Sigmoid colon (tissue), 7 donors: Measurements from ENCODE around the gene ACOXL. TPM values are rescaled to one million over a fixed set of nuclear protein-coding genes. Genes with fewer than 3 reads are reported as not detected.

ENCODE experiments used
- DNase-seq: peaks from one replicate; pipeline ENCODE4 v3.0.0-alpha.2; 2019
- H3K27ac ChIP-seq, 4 donors: fragments of 200-600 bp; sonication (generic); one replicate each; pipeline ENCODE4 v1.5.1; 2016 to 2019; ENCODE audit warnings: mild to moderate bottlenecking in 1 of 4
- H3K27me3 ChIP-seq, 3 donors: fragments of 200-600 bp; sonication (generic); one replicate each; pipeline ENCODE4 v1.5.1; 2019; ENCODE audit warnings: mild to moderate bottlenecking in 1 of 3
- H3K36me3 ChIP-seq, 4 donors: fragments of 200-600 bp; sonication (generic); one replicate each; pipeline ENCODE4 v1.5.1; 2016 to 2019
- H3K4me1 ChIP-seq, 4 donors: fragments of 200-600 bp; sonication (generic); one replicate each; pipeline ENCODE4 v1.5.1; 2017 to 2019
- H3K4me3 ChIP-seq, 4 donors: fragments of 200-600 bp; sonication (generic); one replicate each; pipeline ENCODE4 v1.5.1; 2017 to 2019; ENCODE audit warnings: mild to moderate bottlenecking in 2 of 4, moderate library complexity in 1 of 4
- H3K9me3 ChIP-seq, 4 donors: fragments of 200-600 bp in 3 of 4; sonication (generic) in 3 of 4; one replicate each; pipeline versions ENCODE4 v1.5.1 to v1.6.1; 2013 to 2019
- EP300 ChIP-seq, 4 donors: sonication (generic); formaldehyde crosslinking; IDR thresholded peaks; one replicate each; pipeline ENCODE4 v1.6.1; 2017; ENCODE audit warnings: antibody characterized with exemption in 4 of 4
- POLR2A ChIP-seq, 2 donors: fragments of 450-650 bp; IDR thresholded peaks; one replicate each; pipeline ENCODE4 v1.6.1; 2016; ENCODE audit warnings: antibody characterized with exemption in 2 of 2, mild to moderate bottlenecking in 2 of 2, moderate library complexity in 2 of 2
- POLR2AphosphoS5 ChIP-seq, 4 donors: sonication (generic); formaldehyde crosslinking; IDR thresholded peaks; one replicate each; pipeline ENCODE4 v1.6.1; 2017; ENCODE audit warnings: antibody characterized with exemption in 4 of 4
- WGBS, 2 donors: extraction: QIAGEN DNeasy Blood & Tissue Kit; methylation state at CpG; one replicate each; pipeline ENCODE4 v1.1.7; 2013; 5-methylcytosine and 5-hydroxymethylcytosine counted together
- intact Hi-C: fragments of 100-400 bp; cut with DNase I; formaldehyde crosslinking; loops from one replicate; pipeline ENCODE4 v1.15.1; 2023
- polyA plus RNA-seq, 3 donors: library from polyadenylated mRNA; stranded (reverse); fragments of 200-250 nt; gene quantifications; one replicate each; pipeline ENCODE4 v1.2.3, GENCODE V29; 2013
- total RNA-seq, 4 donors: library from RNA; depleted of rRNA; stranded (reverse); fragments of >200 nt; gene quantifications; one replicate each; pipeline ENCODE4 v1.1.0, GENCODE V29; 2016
- TF ChIP-seq, protein P1 (sequence below), 4 experiments: fragments of 450-650 bp in 3 of 4; fragments of 200-600 bp in 1 of 4; IDR thresholded peaks; one replicate each; pipeline ENCODE4 v1.5.1; 2016 to 2019; ENCODE audit warnings: antibody characterized with exemption in 4 of 4, mild to moderate bottlenecking in 3 of 4, moderate library complexity in 2 of 4
- donor health status: healthy with polysubstance abuse.
- donor health status: Bipolar disorder and iron deficiency.
- donor health status: healthy.

Gene ACOXL
- total and polyA plus RNA-seq, 7 donors = 0.45 TPM; not detected in 6

DNA sequence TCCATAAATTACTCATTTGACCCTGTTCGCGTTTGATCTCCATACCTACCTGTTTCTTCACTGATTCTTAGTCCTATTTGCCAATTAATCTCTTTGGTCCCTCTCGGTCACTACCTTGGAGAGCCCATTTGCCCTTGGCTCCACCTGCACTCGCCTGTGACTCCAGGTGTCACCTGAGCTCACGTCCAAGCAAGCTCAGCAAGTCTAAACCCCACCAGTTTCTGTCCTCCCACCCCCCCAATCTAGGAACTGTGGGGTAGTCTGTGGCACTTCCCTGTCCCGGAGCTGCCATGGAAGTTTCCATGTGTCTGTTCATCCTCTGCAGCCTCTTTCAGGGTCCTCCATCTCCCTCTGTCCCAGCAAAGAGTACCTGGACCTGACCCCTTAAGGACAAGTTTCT lies 320.2 kb downstream of the ACOXL start:
- H3K9me3 ChIP-seq = no peaks in the 10 kb centered on the region
- 91 to 93% methylated on average over 6 of the region's 6 CpGs for WGBS, 2 donors
- intact Hi-C loops = no loop called here

DNA sequence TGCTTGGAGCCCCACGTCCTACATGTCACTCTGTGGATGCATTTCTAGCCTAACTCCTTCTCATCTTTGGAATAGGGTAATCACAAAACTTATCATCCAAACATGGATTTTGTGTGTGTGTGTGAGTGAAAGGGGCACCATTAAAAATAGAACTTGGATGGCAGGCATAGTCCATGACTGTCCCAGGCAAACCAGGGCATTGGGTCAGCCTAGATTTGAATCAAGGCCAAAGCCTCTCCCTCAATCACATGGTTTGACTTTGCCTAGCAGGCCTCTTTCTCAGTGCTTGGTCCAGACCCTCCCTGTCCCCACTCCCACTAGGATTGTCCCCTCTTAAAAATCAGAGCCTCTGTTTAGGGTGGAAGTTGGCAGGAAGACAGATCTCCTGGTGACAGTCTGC lies 320.9 kb downstream of the ACOXL start:
- 94 to 95% methylated on average over 1 of the region's 1 CpG for WGBS, 2 donors
- H3K4me3 ChIP-seq = no peak overlapping the region
- H3K4me1 ChIP-seq = no peaks in the 10 kb centered on the region
- no peaks in the 10 kb centered on the region for H3K27me3 ChIP-seq
- no peak overlapping the region for H3K27ac ChIP-seq
- intact Hi-C loops = no loop called here
- no peaks in the 10 kb centered on the region for H3K36me3 ChIP-seq
- TF ChIP-seq, protein P1, sequence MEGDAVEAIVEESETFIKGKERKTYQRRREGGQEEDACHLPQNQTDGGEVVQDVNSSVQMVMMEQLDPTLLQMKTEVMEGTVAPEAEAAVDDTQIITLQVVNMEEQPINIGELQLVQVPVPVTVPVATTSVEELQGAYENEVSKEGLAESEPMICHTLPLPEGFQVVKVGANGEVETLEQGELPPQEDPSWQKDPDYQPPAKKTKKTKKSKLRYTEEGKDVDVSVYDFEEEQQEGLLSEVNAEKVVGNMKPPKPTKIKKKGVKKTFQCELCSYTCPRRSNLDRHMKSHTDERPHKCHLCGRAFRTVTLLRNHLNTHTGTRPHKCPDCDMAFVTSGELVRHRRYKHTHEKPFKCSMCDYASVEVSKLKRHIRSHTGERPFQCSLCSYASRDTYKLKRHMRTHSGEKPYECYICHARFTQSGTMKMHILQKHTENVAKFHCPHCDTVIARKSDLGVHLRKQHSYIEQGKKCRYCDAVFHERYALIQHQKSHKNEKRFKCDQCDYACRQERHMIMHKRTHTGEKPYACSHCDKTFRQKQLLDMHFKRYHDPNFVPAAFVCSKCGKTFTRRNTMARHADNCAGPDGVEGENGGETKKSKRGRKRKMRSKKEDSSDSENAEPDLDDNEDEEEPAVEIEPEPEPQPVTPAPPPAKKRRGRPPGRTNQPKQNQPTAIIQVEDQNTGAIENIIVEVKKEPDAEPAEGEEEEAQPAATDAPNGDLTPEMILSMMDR (IDR thresholded peaks at IDR 0.05) = no peak
- no peaks in the 10 kb centered on the region for H3K9me3 ChIP-seq
- DNase-seq = no peak

More for the DNA sequence above, 320.2 kb downstream of the ACOXL start:
- Histone ChIP-seq H3K36me3 (no peaks in the 10 kb centered on the region), H3K27ac (no peak overlapping the region), H3K4me3 (no peak overlapping the region), H3K4me1 (no peaks in the 10 kb centered on the region), H3K27me3 (no peaks in the 10 kb centered on the region)
- TF ChIP-seq EP300 (IDR thresholded peaks at IDR 0.05) (no peak), POLR2AphosphoS5 (IDR thresholded peaks at IDR 0.05) (no peak), POLR2A (IDR thresholded peaks at IDR 0.05) (no peak)
- TF ChIP-seq, protein P1 (IDR thresholded peaks at IDR 0.05) = no peak
- DNase-seq = no peak

DNA sequence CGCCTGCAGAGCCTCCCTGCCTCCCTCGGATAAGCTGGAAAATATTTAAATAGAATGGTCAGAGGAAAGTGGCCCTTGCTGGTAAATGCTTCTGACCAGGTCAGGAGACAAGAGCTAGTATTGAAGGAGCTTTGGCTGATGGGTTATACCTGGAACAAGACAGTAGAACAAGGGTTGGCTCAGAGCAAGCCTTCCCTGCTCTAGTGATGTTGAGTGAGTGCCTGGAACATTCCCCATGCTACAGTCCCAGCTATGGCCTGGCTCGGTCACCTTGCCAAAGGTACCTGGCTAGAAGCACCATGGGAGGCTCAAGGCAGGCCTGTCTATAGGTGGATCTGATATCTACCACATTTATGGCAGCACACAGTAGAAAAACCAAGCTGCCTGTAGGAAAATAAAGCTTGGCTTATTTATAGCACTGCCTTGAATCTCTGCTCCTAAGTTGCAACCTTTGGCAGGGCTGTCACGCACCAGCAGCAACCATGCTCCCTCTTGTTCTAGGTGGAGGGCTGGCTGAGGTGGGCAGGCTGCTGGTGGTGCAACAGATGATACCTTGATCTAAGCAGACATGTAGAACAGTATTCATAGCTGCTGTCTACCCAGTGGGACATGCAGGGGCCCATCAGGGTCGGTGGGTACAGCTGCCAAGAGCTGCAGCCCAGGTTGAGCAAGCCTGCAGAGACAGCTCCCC lies 321.6 kb downstream of the ACOXL start:
- Histone ChIP-seq H3K9me3 (no peaks in the 10 kb centered on the region), H3K27ac (no peak overlapping the region), H3K4me3 (no peak overlapping the region), H3K27me3 (no peaks in the 10 kb centered on the region), H3K36me3 (no peaks in the 10 kb centered on the region), H3K4me1 (no peaks in the 10 kb centered on the region)
- 91 to 96% methylated on average over 5 of the region's 5 CpGs for WGBS, 2 donors
- intact Hi-C loops = no loop called here
- DNase-seq = no peak
- TF ChIP-seq, protein P1 (IDR thresholded peaks at IDR 0.05) = no peak
- no peak for TF ChIP-seq POLR2A (IDR thresholded peaks at IDR 0.05)
- TF ChIP-seq POLR2AphosphoS5 (IDR thresholded peaks at IDR 0.05) = no peak
- no peak for TF ChIP-seq EP300 (IDR thresholded peaks at IDR 0.05)

DNA sequence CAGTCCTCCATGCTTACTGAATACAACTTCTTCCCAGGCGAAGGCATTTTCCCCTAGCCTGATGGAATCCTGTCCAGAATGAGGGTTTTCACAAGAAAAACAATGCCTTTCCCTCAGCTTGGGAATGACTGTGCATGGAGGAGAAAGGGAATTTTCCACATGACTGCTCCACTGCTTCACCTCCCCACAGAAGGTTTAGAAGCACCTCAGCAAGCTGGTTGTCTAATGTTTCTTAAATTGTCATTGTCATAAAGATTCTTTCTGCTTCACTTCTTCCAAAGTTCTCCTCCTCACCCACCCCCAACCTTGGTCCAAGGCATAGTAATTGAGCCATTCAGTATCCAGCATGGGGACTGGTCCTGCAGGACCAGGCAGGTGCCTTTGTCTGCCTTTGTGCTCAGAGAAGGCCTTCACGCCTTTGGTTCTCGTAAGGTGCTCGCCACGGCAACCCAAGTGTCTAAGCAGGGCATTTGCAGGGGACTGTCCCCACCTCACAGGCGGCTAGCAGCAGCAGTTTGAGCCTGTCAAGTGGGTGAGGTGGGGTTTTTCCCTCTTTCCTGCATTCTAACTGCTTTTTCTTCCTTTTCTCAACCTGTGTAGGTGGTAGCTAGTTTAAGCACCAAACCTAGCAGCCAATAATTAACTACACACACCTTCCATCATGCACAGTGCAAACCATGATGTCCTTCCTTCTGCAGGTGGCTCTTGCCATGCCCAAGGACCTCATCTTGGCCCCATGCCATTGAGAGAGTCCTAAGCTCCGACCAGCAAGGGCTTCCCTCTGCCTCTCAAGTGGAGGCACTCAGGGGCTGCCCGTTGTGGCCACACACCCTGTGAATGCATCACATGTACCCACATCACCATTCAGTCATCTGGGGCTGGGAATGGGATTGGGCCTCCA lies 322.7 kb downstream of the ACOXL start:
- H3K27me3 ChIP-seq = no peaks in the 10 kb centered on the region
- no peak overlapping the region for H3K4me3 ChIP-seq
- TF ChIP-seq POLR2A (IDR thresholded peaks at IDR 0.05) (no peak), EP300 (IDR thresholded peaks at IDR 0.05) (no peak), POLR2AphosphoS5 (IDR thresholded peaks at IDR 0.05) (no peak)
- TF ChIP-seq, protein P1 (IDR thresholded peaks at IDR 0.05) = no peak
- H3K4me1 ChIP-seq = no peaks in the 10 kb centered on the region
- no peak for DNase-seq
- H3K36me3 ChIP-seq = no peaks in the 10 kb centered on the region
- no peak overlapping the region for H3K27ac ChIP-seq
- intact Hi-C loops = no loop called here
- 61 to 78% methylated on average over 8 of the region's 8 CpGs for WGBS, 2 donors
- H3K9me3 ChIP-seq = no peaks in the 10 kb centered on the region
